GM12875 (cell line): ENCODE results near the gene MAGI2.

Source experiments
- H3K4me3 ChIP-seq: one replicate; pipeline ENCODE4 v1.5.1; 2011; ENCODE audit warnings: low read depth, low read length, control low read depth
- TF ChIP-seq, protein P1 (sequence below): IDR thresholded peaks from 2 replicates; pipeline ENCODE4 v1.5.1; 2011; ENCODE audit warnings: low read depth, mild to moderate bottlenecking, control low read depth, inconsistent platforms, low read length, moderate library complexity, borderline replicate concordance; ENCODE audit not compliant: insufficient read depth

MAGI2 gene

GRCh38 chr7:78479348-78479747 is 974.1 kb downstream of the MAGI2 start:
- TF ChIP-seq, protein P1, sequence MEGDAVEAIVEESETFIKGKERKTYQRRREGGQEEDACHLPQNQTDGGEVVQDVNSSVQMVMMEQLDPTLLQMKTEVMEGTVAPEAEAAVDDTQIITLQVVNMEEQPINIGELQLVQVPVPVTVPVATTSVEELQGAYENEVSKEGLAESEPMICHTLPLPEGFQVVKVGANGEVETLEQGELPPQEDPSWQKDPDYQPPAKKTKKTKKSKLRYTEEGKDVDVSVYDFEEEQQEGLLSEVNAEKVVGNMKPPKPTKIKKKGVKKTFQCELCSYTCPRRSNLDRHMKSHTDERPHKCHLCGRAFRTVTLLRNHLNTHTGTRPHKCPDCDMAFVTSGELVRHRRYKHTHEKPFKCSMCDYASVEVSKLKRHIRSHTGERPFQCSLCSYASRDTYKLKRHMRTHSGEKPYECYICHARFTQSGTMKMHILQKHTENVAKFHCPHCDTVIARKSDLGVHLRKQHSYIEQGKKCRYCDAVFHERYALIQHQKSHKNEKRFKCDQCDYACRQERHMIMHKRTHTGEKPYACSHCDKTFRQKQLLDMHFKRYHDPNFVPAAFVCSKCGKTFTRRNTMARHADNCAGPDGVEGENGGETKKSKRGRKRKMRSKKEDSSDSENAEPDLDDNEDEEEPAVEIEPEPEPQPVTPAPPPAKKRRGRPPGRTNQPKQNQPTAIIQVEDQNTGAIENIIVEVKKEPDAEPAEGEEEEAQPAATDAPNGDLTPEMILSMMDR = no peak
- H3K4me3 ChIP-seq = no peak overlapping the region

GRCh38 chr7:78476851-78477405 is 976.5 kb downstream of the MAGI2 start:
- TF ChIP-seq, protein P1 = no peak
- no peak overlapping the region for H3K4me3 ChIP-seq

- TF ChIP-seq, protein P1 = no peak
Observed at GRCh38 chr7:78473571-78474301, 979.7 kb downstream of the MAGI2 start.

GRCh38 chr7:78473021-78473420 is 980.4 kb downstream of the MAGI2 start:
- H3K4me3 ChIP-seq = no peak overlapping the region
- TF ChIP-seq, protein P1 = no peak

More at GRCh38 chr7:78473571-78474301, 979.7 kb downstream of the MAGI2 start:
- no peak overlapping the region for H3K4me3 ChIP-seq

GRCh38 chr7:78472519-78472918 is 980.9 kb downstream of the MAGI2 start:
- H3K4me3 ChIP-seq = no peak overlapping the region
- TF ChIP-seq, protein P1 = no peak

- no peak overlapping the region for H3K4me3 ChIP-seq
- TF ChIP-seq, protein P1 = no peak
Observed at GRCh38 chr7:78465894-78466293, 987.6 kb downstream of the MAGI2 start.

DNA sequence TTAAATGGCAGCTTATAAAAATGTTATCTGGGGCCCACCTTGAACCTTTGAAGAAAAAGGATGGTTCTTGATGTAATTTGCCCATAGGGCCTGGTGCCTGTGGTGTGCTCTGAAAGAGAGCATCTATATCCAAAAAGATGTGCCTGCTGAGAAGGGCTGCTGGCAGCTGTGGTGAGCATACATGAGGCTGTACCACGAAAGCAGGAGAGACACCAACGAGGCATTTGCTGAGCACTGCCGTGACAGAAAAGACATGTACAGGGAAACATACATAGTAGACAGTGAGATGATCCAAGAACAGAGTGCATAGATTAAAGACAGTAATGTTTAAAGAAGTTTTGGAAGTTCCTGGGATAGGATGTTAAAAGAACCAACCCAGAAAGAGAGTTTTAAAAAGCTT is 990.4 kb downstream of the MAGI2 start:
- TF ChIP-seq, protein P1 = no peak
- no peak overlapping the region for H3K4me3 ChIP-seq
